ENCODE measurements around the gene WDR19.
"Not testable (repeated sequence)": the region's sequence is repeated elsewhere in the genome, so short reads cannot be mapped to it uniquely, and the experiment has no call there.

The WDR19 gene

DNA sequence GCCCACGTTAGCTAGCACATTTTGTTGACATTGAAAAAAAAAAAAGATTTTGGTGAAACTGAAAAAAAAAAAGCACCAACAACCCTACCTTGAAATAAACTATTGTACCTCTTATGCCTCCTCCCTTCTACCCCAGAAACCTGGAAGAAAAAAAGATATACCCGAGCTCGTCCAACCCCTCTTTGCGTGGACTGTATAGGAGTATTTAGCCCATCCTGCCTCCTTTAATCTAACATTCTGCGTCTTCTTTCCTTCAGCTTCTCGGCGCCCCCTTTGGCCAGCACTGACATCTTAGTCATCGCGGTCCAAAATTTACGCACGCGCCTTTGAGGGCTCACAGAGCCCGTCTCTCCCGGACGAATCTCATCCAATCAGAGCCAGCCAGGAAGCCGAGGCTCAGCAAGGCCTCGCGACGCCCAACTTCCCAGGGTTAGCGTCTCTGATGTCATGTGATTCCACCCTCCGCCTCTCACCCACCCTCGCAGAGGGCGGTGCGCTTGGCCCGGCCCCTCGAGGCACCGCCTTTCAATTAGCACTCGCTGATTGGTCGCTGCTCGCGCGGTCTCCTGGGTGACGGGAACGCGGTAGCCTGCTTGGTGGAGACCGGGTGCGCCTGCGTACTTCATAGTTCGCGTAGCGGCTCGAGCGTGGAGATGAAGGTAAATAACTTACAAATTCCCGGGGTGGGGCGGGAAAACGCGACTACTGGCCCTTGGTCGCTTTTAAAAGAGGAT lies at the start of gene WDR19:
WDR19 (plus strand) TSS at position 625 of the 734 bp plus-strand sequence; CDS start at position 654, 29 bp downstream.
- no peak within 1 kb of the TSS for H3K27ac ChIP-seq (ENCODE audit: low read depth, low read length)
- H3K4me3 ChIP-seq (ENCODE audit: low read depth, low read length) = peak within 1 kb of the TSS; percentile 95
- H3K4me1 ChIP-seq (ENCODE audit: control insufficient read depth, insufficient read depth, low read length) = peaks cover 5% of the 10 kb centered on the region; the same call in 1 of the 2 replicates
- H3K9me3 ChIP-seq (ENCODE audit: control insufficient read depth, insufficient read depth, low read depth, low read length) = no peaks in the 10 kb centered on the region
- H3K27me3 ChIP-seq (ENCODE audit: control insufficient read depth, insufficient read depth, low read length) = peaks cover 8% of the 10 kb centered on the region; the same call in 1 of the 2 replicates
- peak within 1 kb of the TSS; percentile 72 for H3K9ac ChIP-seq (ENCODE audit: low read length)
- H3K36me3 ChIP-seq (ENCODE audit: control insufficient read depth, insufficient read depth, low read length) = no peaks in the 10 kb centered on the region

DNA sequence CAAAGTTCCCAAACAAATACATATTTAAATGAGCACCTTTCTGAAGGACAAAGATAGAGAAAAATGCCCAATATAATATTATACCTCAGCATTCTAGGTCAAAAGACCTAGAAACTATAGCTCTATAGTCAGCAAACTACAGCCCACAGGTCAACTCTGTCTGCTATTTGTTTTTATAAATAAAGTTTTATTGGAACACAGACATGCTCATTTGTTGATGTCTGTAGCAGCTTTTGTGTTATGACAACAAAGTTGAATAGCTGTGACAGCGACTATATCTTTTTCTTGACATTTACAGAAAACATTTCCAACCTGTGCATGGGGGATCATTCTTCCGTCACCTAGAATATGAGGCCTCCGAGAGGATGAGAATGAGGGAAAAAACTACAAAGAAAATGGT lies 48.7 kb upstream of the WDR19 start:
- Histone ChIP-seq H3K36me3 (ENCODE audit: control insufficient read depth, insufficient read depth, low read length) (no peaks in the 10 kb centered on the region), H3K4me3 (ENCODE audit: low read depth, low read length) (no peak overlapping the region), H3K9ac (ENCODE audit: low read length) (no peak overlapping the region), H3K27ac (ENCODE audit: low read depth, low read length) (no peak overlapping the region), H3K9me3 (ENCODE audit: control insufficient read depth, insufficient read depth, low read depth, low read length) (peaks cover 13% of the 10 kb centered on the region; the same call in 1 of the 2 replicates), H3K4me1 (ENCODE audit: control insufficient read depth, insufficient read depth, low read length) (peaks cover 4% of the 10 kb centered on the region; the same call in 1 of the 2 replicates), H3K27me3 (ENCODE audit: control insufficient read depth, insufficient read depth, low read length) (no peaks in the 10 kb centered on the region)

GRCh38 chr4:39134683-39135306 lies 47.5 kb upstream of the WDR19 start:
- H3K27ac ChIP-seq (ENCODE audit: low read depth, low read length) = no peak overlapping the region
- H3K9ac ChIP-seq (ENCODE audit: low read length) = no peak overlapping the region
- no peaks in the 10 kb centered on the region for H3K27me3 ChIP-seq (ENCODE audit: control insufficient read depth, insufficient read depth, low read length)
- H3K4me3 ChIP-seq (ENCODE audit: low read depth, low read length) = no peak overlapping the region
- H3K9me3 ChIP-seq (ENCODE audit: control insufficient read depth, insufficient read depth, low read depth, low read length) = peaks cover 9% of the 10 kb centered on the region; the same call in 1 of the 2 replicates
- peaks cover 4% of the 10 kb centered on the region; the same call in 1 of the 2 replicates for H3K4me1 ChIP-seq (ENCODE audit: control insufficient read depth, insufficient read depth, low read length)
- no peaks in the 10 kb centered on the region for H3K36me3 ChIP-seq (ENCODE audit: control insufficient read depth, insufficient read depth, low read length)

DNA sequence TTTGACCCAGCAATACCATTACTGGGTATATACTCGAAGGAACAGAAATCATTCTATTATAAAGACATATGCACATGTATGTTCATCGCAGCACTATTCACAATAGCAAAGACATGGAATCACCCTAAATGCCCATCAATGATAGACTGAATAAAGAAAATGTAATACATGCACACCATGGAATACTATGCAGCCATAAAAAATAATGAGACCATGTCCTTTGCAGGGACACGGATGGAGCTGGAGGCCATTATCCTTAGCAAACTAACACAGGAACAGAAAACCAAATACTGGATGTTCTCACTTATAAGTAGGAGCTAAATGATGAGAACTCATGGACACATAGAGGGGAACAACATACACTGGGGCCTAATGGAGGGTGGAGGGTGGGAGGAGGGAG lies 44.1 kb upstream of the WDR19 start:
- H3K27me3 ChIP-seq (ENCODE audit: control insufficient read depth, insufficient read depth, low read length); H3K9ac ChIP-seq (ENCODE audit: low read length); H3K4me3 ChIP-seq (ENCODE audit: low read depth, low read length); H3K9me3 ChIP-seq (ENCODE audit: control insufficient read depth, insufficient read depth, low read depth, low read length); H3K36me3 ChIP-seq (ENCODE audit: control insufficient read depth, insufficient read depth, low read length); H3K27ac ChIP-seq (ENCODE audit: low read depth, low read length); H3K4me1 ChIP-seq (ENCODE audit: control insufficient read depth, insufficient read depth, low read length): not testable (repeated sequence)

DNA sequence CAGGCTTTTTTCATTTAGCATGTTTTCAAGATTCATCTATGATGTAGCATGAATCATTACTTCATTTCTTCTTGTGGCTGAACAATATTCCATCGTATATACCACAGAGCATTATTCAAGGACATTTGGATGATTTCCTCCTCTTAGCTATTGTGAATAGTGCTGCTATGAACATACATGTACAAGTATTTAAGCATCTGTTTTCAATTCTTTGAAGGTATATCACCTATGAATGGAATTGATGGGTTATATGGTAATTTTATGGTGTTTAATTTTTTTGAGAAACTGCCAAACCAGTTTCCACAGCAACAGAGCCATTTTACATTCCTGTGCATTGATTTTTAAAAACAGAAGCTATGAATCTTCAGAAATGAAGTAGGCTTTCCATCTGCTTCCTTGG lies 36.1 kb upstream of the WDR19 start:
- no peak overlapping the region for H3K27ac ChIP-seq (ENCODE audit: low read depth, low read length)
- H3K9ac ChIP-seq (ENCODE audit: low read length) = no peak overlapping the region
- no peaks in the 10 kb centered on the region for H3K27me3 ChIP-seq (ENCODE audit: control insufficient read depth, insufficient read depth, low read length)
- no peaks in the 10 kb centered on the region for H3K36me3 ChIP-seq (ENCODE audit: control insufficient read depth, insufficient read depth, low read length)
- H3K4me1 ChIP-seq (ENCODE audit: control insufficient read depth, insufficient read depth, low read length) = no peaks in the 10 kb centered on the region
- no peaks in the 10 kb centered on the region for H3K9me3 ChIP-seq (ENCODE audit: control insufficient read depth, insufficient read depth, low read depth, low read length)
- H3K4me3 ChIP-seq (ENCODE audit: low read depth, low read length) = no peak overlapping the region

DNA sequence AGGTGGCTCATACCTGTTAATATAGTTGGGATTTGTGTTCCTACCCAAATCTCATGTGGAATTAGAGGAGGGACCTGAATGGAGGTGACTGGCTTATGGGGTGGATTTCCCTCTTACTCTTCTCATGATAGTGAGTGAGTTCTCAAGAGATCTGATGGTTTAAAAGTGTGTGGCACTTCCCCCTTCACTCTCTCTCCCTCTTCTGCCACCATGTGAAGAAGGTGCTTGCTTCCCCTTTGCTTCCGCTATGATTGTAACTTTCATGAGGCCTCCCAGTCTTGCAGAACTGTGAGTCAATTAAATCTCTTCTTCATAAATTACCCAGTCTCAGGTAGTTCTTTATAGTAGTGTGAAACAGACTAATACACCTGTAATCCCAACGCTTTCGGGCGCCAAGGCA lies 28.3 kb upstream of the WDR19 start:
- Histone ChIP-seq H3K4me3 (ENCODE audit: low read depth, low read length) (no peak overlapping the region), H3K4me1 (ENCODE audit: control insufficient read depth, insufficient read depth, low read length) (no peaks in the 10 kb centered on the region), H3K27me3 (ENCODE audit: control insufficient read depth, insufficient read depth, low read length) (no peaks in the 10 kb centered on the region), H3K9ac (ENCODE audit: low read length) (no peak overlapping the region), H3K9me3 (ENCODE audit: control insufficient read depth, insufficient read depth, low read depth, low read length) (no peaks in the 10 kb centered on the region), H3K36me3 (ENCODE audit: control insufficient read depth, insufficient read depth, low read length) (no peaks in the 10 kb centered on the region), H3K27ac (ENCODE audit: low read depth, low read length) (no peak overlapping the region)

DNA sequence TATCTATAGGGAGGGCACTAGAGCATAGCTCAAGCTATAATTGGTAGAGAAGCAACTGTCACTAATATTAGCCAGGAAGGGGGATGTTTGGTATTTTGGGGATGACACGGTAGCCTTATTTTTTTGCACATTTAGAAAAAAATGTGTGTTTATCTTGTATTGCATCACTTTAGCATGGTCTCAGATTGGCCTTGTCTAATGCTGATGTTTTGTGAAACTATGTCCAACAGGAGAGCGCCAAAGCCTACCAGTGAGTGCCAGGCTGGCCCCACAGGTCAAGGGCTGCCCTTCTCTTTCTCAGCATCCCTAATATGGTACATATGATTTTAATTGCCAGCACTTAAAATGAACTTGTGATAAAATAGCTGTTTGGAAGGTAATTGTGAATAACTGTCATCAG lies 24.8 kb upstream of the WDR19 start:
- Histone ChIP-seq H3K4me1 (ENCODE audit: control insufficient read depth, insufficient read depth, low read length) (no peaks in the 10 kb centered on the region), H3K9ac (ENCODE audit: low read length) (no peak overlapping the region), H3K27me3 (ENCODE audit: control insufficient read depth, insufficient read depth, low read length) (no peaks in the 10 kb centered on the region), H3K9me3 (ENCODE audit: control insufficient read depth, insufficient read depth, low read depth, low read length) (no peaks in the 10 kb centered on the region), H3K4me3 (ENCODE audit: low read depth, low read length) (no peak overlapping the region), H3K27ac (ENCODE audit: low read depth, low read length) (no peak overlapping the region), H3K36me3 (ENCODE audit: control insufficient read depth, insufficient read depth, low read length) (no peaks in the 10 kb centered on the region)

DNA sequence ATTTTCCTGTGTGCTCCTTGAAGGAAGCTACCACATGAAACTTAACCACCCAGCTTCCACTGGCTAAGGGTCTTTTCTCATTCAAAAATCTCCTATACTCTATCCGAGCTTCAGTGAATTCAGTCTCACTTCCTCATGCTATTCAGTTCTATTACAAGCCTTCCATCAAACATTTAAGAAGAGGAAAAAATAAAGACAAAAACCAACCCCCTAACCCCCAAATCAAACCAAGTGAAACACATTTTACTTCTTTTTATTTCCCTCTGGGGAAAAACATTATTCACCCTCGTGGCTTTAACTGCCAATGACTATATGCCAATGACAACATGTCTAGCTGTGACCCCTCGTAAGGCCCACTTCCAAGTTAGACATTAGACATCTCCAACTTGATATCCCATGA lies 16.2 kb upstream of the WDR19 start:
- H3K9me3 ChIP-seq (ENCODE audit: control insufficient read depth, insufficient read depth, low read depth, low read length) = no peaks in the 10 kb centered on the region
- H3K4me1 ChIP-seq (ENCODE audit: control insufficient read depth, insufficient read depth, low read length) = no peaks in the 10 kb centered on the region
- H3K27me3 ChIP-seq (ENCODE audit: control insufficient read depth, insufficient read depth, low read length) = no peaks in the 10 kb centered on the region
- no peak overlapping the region for H3K4me3 ChIP-seq (ENCODE audit: low read depth, low read length)
- no peak overlapping the region for H3K27ac ChIP-seq (ENCODE audit: low read depth, low read length)
- H3K36me3 ChIP-seq (ENCODE audit: control insufficient read depth, insufficient read depth, low read length) = no peaks in the 10 kb centered on the region
- no peak overlapping the region for H3K9ac ChIP-seq (ENCODE audit: low read length)

GRCh38 chr4:39166669-39167068 lies 15.7 kb upstream of the WDR19 start:
- H3K36me3 ChIP-seq (ENCODE audit: control insufficient read depth, insufficient read depth, low read length) = no peaks in the 10 kb centered on the region
- H3K9ac ChIP-seq (ENCODE audit: low read length) = no peak overlapping the region
- no peaks in the 10 kb centered on the region for H3K9me3 ChIP-seq (ENCODE audit: control insufficient read depth, insufficient read depth, low read depth, low read length)
- no peak overlapping the region for H3K4me3 ChIP-seq (ENCODE audit: low read depth, low read length)
- H3K27ac ChIP-seq (ENCODE audit: low read depth, low read length) = no peak overlapping the region
- no peaks in the 10 kb centered on the region for H3K4me1 ChIP-seq (ENCODE audit: control insufficient read depth, insufficient read depth, low read length)
- H3K27me3 ChIP-seq (ENCODE audit: control insufficient read depth, insufficient read depth, low read length) = no peaks in the 10 kb centered on the region

GRCh38 chr4:39169426-39169825 lies 12.9 kb upstream of the WDR19 start:
- H3K9ac ChIP-seq (ENCODE audit: low read length) = no peak overlapping the region
- no peaks in the 10 kb centered on the region for H3K9me3 ChIP-seq (ENCODE audit: control insufficient read depth, insufficient read depth, low read depth, low read length)
- no peak overlapping the region for H3K27ac ChIP-seq (ENCODE audit: low read depth, low read length)
- H3K36me3 ChIP-seq (ENCODE audit: control insufficient read depth, insufficient read depth, low read length) = no peaks in the 10 kb centered on the region
- no peak overlapping the region for H3K4me3 ChIP-seq (ENCODE audit: low read depth, low read length)
- H3K4me1 ChIP-seq (ENCODE audit: control insufficient read depth, insufficient read depth, low read length) = no peaks in the 10 kb centered on the region
- H3K27me3 ChIP-seq (ENCODE audit: control insufficient read depth, insufficient read depth, low read length) = no peaks in the 10 kb centered on the region

DNA sequence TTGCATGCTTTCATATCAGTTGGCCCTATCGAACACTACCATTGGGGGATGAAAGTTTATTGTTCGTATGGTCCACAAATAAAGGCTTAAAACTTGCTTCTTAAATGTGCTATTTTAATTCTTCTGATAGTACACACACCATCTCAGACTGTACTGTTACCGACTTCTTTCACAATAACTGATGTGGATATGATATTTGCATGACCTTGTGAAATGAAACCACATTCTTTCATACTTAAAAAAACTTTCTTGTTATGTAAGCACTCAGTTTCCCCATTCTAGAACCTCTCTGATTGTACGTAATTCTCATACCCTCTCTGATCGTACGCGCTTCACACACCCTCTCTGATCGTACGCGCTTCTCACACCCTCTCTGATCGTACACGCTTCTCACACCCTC lies 12.0 kb upstream of the WDR19 start:
- H3K27me3 ChIP-seq (ENCODE audit: control insufficient read depth, insufficient read depth, low read length) = no peaks in the 10 kb centered on the region
- H3K4me1 ChIP-seq (ENCODE audit: control insufficient read depth, insufficient read depth, low read length) = no peaks in the 10 kb centered on the region
- no peaks in the 10 kb centered on the region for H3K36me3 ChIP-seq (ENCODE audit: control insufficient read depth, insufficient read depth, low read length)
- H3K27ac ChIP-seq (ENCODE audit: low read depth, low read length) = no peak overlapping the region
- H3K9me3 ChIP-seq (ENCODE audit: control insufficient read depth, insufficient read depth, low read depth, low read length) = no peaks in the 10 kb centered on the region
- H3K9ac ChIP-seq (ENCODE audit: low read length) = no peak overlapping the region
- H3K4me3 ChIP-seq (ENCODE audit: low read depth, low read length) = no peak overlapping the region
